ENCODE results near the gene SMARCD3.

The SMARCD3 gene

DNA sequence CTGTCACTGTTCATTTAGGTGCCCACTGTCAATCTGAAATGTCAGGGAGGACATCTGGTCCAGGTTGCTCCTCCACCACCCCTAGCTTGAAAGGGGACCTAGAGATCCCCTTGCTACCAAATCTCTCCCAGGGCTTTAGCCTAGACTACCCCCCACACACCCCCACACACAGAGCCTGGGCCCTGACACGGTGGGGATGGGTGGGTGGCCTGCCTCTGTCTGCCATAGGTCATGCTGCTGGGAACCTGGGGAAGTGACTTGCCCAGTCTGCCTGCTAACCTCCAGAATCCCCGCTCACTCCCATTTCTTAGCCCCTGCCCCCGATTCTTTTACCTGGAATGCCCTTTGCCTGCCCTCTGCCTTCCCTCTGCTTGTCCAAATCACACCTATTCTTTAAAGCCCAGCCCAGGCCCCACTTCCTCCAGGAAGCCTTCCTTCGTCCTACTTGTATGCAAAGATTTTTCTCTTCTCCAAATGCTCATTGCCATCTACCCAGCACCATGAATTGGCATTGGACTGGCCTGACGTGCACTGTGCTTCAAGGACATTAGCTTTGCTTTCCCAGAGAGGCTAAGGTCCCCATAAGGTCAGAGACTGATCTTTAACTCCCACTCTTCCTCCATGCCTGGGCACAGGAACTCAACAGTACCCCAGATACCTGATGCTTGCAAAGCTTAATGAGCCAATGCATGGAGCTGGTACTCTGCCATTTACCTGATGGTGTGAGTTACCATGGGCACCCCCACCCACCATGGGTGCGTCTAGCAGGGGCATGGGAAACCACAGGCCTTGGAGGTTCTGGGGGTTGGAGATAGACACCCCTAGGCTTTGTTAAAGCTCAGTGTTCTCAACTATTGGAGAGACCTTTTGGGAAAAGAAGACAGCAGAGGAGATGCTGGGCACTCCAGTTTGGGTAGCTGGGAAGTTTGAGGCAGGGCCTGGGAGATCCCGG lies 2.0 kb upstream of the SMARCD3 start:
- in situ Hi-C loops (cut with MboI; ENCODE audit: low sequenced_read_pairs): no loop called here

DNA sequence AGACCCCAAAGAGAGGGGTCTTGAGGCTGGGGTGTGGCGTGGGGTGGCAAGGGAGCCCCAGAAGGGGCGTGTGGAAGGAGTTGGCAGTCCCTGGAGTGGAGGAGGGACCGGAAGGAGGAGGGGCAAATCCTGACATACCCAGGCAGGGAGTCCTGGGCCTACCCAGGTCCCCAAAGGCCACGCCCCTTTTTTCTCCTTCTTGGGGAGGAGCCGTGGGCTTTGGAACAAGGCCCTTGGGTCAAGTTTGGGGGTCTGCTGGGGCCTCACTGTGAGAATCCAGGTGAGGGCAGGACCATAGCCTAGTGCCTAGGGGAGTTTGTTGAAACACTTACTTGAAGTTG lies 1.2 kb upstream of the SMARCD3 start:
- in situ Hi-C loops (cut with MboI; ENCODE audit: low sequenced_read_pairs): no loop called here

DNA sequence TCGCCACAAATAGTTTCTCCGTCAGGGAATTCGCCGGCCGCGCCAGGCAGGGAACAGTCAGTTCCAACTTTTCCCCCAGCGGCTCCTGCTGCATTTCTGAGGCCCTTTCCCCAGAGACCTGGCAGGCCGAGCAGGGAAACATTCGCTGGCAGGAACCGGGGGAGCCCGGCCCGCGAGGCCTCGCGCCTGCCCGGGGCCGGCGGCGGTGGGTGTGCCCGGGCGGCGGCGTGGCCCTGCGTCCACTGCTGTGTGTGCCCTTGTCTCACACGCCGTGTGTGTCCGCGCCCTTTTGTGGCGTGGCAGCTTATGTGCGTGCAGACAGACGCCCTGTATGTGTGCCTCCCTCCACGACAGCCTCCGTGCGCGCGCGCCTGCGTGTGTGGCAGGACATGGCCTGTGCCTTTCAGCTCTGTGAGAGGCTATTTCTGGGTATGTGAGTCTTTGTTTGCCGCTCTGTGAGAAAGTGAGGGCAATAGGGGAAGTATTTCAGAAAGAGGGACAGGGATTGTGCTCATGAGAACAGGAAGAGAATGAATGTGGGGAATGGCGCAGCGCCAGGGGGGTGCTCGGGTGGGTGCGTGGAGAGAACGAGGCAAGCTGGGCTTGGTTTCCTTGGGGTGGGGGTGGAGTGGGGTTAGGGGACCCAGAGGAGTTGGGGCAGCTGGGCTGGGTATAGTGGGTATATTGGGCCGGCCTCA lies 689 bp upstream of the SMARCD3 start:
- in situ Hi-C loops (cut with MboI; ENCODE audit: low sequenced_read_pairs): no loop called here

DNA sequence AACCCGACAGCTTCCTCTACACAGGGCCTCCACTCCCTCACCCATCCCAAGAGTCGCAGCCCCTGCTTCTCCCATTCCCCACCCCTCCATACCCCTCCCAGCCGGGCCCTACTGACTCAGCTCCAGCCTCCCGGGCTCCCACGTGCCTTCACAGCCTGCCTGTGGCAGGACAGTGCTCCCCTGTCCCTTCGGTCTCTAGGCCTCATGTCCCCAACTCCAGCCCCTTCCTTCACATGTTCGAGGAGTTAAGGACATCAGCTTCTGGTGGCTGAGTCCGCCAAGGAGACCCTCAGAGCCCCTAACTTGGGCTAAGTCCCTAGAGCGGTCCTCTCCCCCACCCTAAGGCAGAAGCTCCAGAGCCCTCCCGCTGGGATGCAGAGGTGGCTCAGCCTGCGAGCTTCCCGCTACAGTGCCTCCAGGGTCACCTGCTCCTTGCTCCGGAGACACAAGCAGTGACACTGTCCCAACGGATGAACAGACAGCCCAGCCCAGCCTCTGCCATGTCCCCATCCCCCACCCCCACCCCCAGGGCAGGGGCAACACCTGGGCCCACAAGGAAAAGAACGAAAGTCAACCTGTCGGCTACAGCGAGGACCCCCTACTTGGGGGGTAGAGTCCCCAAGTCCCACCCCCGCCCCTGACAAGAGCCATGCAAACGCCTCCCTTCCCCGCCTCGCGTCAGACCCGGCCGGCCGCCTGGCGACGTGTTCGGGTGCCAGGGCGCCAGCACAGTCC lies 716 bp downstream of the SMARCD3 start:
- in situ Hi-C loops (cut with MboI; ENCODE audit: low sequenced_read_pairs): no loop called here

DNA sequence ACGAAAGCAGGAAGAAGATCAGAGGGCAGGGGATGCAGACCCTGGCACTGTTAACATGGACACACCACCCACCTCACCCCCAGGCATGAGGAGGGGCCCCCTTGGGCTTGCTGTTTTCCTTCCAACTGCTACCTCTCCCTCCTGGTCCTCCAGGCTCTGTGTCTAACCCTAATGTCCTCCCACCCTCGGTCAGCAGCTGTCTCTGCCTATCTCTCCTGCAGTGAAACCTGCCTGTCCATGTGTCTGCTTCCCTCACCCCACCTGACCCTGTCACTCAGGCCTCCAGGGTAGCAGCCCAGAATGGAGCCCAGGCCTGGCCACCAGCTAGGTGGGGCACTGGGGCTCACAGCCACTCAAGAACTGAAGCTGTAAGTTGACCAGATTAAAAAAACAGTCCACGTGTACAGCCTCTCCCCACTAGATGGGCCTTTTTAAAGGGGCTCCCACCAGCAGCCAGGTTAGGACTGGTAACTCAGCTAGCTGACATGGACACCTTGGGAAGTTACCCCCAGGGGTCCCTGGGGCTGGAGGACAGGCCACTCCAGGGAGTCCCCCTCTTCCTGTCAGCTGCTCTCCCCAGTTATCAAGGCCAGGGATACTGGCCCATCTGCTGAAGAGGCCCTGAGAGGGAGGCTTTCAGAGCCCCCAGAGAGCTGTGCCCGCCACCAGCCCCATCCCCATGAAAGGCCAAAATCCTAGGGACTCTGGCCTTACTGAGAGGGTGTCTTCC lies 1.5 kb downstream of the SMARCD3 start:
- in situ Hi-C loops (cut with MboI; ENCODE audit: low sequenced_read_pairs): no loop called here

DNA sequence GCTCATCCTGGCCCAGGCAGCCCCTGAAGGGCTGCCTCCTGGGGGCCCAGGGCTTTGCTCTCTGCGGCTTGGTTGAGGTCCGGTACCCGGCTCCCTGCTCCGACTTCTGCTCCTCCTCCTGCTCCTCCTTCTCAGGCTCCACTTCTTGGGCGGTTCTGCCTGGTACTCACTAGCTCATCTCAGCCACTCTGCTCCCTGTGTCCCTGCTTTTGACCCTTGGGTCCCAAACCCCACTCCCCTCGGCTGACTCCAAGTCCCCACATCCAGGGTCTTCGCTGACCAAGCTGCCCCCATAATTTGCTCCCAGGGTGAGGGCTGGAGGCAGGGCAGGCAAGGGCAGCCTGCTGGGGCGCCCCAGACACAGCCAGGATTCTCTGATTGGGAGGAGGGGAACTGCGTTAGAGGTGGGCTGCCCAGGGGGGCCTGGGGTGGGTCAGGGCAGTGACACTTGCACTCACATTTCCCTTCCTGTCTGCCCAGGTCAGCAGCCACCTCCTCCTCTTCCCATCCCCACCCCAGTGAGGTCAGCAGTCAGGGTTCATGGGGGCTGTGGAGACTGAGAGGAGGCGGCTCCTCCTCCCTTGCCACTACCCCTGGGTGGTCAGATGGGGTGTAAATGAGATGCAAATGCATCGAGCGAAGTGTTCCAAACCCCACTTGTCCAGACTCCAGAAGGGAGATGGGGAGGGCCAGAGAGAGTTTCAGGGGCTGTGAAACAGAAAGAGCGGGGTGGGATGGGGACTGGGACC lies 2.2 kb downstream of the SMARCD3 start:
- in situ Hi-C loops (cut with MboI; ENCODE audit: low sequenced_read_pairs): no loop called here

DNA sequence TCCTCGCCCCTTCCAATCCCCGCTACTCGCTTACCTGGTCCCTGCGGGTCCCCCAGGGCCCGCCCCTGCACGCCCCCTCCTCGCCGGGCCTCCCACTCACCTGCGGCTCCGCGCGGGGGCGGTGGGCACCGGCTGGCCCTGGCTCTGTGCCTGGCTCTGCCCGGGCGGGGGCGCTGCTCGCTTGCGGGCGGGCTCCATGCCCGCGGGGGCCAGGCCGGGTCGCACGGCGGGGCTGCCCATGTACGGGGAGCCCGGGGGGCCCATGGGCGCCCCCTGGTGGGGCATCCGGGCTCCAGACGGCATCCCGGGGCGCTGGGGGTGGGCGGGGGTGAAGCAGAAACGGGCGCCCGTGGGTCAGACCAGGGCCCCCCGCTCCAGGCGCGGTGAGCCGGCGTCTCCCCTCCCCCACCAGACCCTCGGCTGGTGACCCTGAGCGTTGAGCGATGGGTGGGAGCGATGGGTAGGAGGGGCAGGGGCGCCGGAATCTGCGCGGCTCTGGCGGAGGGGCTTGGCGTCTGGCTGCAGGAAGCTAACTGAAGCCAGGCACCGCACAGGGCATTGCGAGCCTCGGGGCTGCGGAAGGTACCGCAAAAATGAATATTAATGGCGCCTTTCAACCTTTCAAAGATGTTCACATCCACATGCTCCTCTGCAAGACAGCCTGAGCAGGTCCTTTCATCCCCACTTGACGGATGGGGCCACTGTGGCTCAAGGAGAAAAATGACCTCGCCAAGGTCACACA lies 3.0 kb downstream of the SMARCD3 start:
- in situ Hi-C loops (cut with MboI; ENCODE audit: low sequenced_read_pairs): no loop called here

DNA sequence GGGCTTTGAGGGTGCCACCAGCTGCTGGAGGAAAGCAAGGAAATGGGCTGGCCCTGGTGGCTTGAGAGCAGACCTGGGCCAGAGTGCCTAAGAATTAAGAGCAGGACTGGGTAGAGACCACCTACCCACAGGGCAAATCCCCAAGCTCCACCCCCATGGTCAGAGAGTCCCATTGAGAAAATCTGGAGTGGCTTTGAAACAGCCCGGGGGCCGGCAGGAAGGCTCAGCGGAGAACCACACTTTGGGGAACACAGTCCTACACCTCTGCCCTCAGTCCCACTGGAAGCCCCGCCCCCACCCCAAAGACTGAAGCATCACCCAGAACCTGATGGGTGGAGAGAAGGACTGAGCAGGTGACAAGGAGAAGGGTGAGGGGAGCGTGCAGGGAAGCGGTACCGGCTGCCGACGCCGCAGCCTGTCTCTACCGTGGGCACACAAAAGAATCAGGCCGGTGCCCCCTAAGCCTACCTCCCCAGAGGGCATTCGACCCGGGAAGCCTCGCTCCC lies 3.6 kb downstream of the SMARCD3 start:
- in situ Hi-C loops (cut with MboI; ENCODE audit: low sequenced_read_pairs): no loop called here

DNA sequence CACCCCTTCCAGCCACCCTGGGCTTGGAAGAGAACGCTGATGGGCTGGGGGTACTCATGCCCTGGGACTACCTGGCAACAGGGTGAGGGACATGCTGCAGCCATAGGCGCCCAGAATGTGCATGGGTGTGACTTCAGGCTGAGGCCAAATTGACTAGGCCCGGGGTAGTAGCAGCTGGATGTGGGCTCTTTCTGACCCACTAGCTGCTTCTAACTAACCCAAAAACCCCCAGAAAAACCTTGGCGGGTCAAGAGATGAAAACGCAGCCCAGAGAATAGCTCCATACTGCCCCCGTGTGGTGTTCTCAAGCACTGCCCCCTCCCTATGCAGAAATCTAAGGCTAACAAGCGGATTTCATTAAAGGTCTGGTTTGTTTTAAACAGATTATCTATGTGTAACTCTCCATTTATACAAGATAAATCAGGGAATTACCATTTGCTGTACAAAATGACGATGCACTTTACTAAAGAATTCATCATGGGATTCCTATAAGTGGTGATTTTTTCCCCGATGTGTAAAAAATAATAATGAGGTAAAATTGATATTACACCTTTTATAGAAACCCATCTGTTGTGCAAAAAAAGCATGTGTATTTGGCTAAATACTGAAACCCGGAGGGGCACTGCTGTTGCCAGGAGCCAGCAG lies 4.2 kb downstream of the SMARCD3 start:
- in situ Hi-C loops (cut with MboI; ENCODE audit: low sequenced_read_pairs): no loop called here

DNA sequence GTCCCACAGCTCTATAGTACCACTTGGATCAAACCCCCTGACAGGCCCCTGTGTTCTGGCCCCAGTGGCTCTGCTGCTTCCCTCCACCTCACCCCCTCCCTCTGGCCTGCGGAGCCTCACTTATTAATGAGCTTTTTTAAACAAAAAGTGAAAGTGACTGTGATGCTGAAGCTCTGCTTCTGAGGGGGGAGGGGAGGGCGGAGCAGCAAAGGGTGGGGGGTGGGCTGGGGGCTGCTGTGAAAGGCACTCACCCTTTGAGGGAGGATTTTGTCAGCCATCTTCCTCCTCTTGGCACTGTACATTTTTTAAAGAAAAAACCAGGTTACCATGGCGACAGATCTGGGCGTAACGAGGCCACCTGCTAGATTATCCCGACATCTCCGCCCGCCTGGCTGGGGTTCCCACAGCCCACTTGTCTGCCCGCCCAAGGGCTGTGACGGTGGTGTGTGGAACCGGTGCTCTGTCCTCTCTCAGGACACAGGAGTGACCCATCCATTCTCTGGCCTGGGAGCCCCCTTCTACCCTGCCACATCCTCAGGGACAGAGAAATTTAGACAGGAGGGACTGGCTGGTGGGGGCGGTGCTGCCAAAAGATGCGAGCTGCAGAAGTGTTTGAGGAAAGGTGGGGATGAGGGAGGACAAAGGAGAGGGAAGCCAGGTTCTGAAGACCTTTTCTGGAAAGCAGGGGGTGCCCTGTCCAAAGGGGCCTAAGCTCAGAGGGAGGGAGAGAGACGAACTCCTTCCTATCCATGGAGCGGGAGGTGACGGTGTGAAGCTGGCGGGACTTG lies 4.9 kb downstream of the SMARCD3 start:
- in situ Hi-C loops (cut with MboI; ENCODE audit: low sequenced_read_pairs): no loop called here

DNA sequence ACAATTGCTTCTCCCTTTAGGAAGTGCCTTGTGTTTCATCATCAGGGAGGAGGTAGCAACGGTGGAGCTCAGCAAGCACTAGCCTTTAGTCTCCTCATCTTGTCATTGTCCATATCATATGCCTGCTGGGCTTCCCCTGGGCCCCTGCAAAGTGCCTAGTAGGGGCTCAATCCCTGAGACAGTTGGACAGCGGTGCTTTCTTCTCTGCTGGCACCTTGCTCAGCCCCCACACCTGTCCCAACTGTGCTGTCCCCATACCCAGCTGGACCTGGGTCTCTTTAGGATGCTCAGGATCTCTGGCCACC lies 5.5 kb downstream of the SMARCD3 start:
- in situ Hi-C loops (cut with MboI; ENCODE audit: low sequenced_read_pairs): no loop called here

DNA sequence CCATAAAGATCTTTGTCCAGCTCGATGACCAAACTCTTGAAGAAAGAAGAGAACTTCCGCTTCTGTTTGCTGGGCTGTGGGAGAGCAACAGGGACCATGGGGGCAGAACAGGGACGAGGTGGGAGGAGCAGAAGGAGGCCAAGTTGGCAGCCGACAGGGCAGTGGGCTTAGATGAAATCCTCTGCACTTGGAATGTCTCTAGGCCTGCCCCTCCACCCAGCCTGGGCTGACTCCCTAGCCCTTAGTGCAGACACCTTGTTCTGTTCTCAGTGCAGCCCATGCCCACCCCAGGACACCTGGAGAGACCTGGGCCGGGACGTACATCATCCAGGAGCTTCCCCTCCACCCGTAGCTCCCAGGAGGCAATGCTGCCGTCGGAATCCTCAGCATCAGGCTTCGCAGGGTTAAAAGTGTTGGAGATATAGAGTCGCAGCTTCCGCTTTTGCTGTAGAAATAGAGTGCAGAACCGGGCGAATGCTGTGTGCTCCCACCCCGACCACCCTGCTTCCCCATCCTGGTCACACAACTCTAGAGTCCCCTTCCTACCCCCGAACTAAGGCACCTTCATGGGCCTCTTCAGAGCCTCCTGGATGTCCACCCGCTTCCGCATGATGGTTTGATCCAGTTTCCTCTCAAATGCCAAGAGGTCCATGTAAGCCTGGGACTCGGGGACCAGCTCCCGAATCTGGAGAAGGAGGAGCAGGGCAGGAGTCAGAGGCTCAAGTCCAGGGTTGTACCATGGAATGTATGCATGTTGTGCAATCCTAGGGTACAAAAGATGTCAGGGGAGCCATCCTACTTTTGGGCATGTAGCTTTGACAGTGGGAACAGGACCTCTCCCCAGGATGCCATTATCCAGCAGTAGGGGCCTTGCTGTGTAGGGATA lies 6.1 kb downstream of the SMARCD3 start:
- in situ Hi-C loops (cut with MboI; ENCODE audit: low sequenced_read_pairs): no loop called here

DNA sequence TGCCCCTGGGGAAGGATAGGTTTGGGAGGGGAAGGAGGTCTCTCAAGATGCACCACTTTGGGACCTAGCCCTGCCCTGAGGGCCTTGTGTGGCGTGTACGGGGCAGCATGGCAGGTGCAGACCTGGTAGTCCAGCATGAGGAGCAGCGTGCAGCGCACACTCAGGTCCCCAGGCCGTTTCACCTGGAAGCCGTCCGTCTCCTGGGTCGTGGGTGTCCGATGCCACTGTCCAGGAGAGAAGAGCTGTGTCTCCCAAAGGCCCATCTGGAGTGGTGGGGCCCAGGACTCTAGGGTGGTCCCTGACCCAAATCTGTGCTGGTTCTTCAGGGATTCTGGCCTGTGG lies 6.8 kb downstream of the SMARCD3 start:
- in situ Hi-C loops (cut with MboI; ENCODE audit: low sequenced_read_pairs): no loop called here

DNA sequence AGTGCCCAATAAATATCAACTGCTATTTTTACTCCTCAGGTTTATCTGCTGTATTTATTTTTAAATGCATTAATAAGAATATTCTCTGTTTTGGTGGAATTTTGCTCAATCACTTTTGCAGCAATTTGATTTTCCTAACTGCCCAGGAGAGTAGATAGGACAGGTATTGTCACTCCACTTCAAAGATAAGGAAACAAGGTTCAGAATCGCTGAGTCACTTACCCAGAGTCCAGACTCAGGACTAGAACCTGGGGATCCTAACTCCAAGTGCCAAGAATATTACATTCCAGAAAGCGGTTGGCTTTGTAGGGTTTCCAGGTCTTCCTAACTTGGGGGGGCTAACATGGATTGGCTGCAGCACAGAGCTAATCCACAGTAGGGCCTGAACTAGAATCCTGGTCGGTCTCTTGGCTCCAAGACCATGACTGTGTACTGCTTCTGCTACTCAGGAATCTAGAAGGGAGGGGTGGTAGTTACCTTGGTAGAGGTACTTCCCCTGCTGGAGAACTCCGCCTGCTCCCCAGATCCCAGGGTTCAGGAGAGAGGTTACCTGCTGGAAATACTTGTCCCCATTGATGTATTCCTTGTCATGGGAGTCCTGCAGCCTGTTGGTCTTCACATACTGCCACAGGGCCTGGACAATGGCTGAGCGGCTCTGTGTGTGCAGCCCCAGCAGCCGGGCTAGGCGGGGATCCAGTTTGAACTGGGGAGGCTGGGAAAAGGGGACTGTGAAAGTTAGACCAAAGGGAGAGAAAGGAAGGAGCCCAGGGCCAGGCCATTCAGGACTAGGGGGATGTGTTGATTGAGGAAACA lies 7.3 kb downstream of the SMARCD3 start:
- in situ Hi-C loops (cut with MboI; ENCODE audit: low sequenced_read_pairs): no loop called here

DNA sequence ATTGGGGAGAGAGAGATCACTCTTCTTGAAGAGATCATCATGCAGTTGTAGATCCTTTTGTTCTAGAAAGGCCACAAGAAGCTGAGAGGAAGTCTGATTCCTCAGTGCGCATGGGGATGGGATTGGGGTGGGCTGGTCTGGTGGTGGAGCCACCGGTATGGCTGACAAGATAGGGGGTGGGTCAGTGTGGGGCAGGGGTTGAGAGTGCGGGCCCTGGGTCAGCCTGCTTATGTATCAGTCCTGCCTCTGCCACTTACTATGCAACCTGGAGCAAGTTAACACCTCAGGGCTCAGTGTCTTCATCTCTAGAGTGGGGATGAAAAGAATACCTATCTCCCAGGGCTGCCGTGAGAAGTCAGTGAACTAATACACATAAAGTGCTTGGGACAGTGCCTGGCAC lies 8.0 kb downstream of the SMARCD3 start:
- in situ Hi-C loops (cut with MboI; ENCODE audit: low sequenced_read_pairs): no loop called here

DNA sequence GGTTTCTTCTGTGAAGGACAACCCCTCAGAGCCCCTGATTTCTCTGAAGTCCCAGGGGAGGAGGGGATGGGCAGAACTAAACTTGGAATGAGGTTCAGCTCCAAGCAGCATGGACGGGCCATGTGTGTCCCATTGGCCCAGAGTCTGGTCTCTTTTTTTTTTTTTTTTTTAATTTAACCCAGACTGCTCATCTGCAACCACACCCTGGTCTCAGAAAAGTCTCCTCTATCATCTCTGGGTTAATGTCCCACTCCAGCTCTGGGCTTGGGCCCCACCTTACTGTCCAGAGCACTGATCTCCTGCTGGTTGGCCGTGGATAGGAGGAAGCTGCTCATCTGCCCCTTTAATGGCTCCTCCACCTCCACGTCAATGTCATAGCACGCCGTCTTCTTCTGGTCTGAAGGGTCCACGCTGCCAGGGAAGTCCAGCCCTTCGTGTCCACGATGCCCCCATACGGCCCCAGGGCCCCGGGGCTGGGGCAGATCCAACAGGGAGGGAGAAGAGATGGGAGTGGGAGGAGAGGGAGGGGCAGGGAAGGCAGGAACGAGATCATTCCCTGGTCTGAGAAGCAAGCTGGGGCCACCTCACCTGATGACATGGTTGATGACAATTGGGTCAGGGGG lies 8.5 kb downstream of the SMARCD3 start:
- in situ Hi-C loops (cut with MboI; ENCODE audit: low sequenced_read_pairs): no loop called here

Data from HL-60/S4 (cell line).